ENCODE results near the gene COG6.
A peak's percentile ranks its signal among the peaks of the same experiment; 100 is the strongest.

Gene COG6

DNA sequence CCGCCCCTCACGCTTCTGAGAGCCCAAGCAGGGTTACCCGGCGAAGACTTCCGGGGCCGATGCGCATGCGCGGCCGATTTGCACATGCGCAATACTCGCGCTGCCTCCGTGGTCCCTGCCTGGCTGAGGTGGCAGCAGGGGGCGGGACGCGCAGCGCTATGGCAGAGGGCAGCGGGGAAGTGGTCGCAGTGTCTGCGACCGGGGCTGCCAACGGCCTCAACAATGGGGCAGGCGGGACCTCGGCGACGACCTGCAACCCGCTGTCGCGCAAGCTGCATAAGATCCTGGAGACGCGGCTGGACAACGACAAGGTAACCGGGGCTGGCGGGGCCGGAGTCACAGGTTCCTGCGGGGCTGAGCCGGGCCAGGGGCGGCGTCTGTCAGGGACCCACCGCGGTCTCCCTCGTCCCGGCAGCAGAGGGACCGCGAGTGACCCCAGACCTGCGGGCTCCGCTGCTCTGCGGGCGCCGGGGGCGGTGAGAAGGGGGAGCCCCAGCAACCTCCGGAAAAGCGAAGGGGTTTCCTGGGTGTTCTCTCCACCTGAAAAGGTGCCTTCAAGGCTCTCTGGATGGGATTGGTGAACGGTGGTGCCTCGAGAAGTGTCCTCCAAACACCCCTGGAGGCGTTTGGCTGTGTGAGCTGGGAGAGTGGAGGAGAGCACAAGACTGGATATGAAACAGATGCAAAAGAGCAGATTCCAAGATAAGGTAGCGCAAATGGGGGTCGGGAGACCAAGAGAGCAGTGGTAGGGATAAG, at the start of gene COG6:
Gene COG6 (plus strand): TSS at position 94 of the 756 bp plus-strand sequence. CDS start 65 bp downstream, at position 159.
- peak; percentile 62 for DNase-seq (ENCODE audit: low spot score)

DNA sequence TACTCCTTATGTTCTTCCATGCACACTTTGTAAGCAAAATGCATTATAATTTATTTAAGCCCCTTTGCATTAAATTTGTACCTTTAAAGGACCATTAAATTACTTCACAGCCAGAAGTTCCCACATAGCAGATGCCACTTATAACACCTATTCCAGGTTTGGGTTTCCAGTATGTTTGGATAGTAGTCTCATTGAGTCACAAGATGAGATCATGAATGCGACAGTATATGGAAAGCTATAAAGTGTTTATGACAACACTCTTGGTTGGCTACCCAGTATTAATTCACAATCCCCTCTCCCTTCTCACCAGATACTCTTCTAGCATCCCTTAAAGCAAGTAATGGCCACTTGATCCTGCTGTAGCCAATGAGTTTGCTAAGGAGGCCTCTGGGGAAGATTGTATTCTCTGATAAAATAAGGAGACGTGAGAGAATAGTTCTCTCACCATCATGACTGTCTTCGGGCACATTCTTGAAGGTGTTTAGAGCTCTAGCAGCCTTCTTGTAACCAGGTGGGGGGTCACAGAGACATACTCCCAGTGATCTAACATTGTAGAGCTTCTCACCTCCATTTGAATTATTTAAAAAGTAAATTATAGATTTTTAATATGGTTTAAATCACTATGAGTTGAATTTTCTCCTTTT, 49.7 kb upstream of the COG6 start:
- no peak for DNase-seq (ENCODE audit: low spot score)

GRCh38 chr13:39607876-39608275, 47.6 kb upstream of the COG6 start:
- DNase-seq (ENCODE audit: low spot score) = no peak

GRCh38 chr13:39612023-39612637, 43.3 kb upstream of the COG6 start:
- no peak for DNase-seq (ENCODE audit: low spot score)

GRCh38 chr13:39616087-39616694, 39.3 kb upstream of the COG6 start:
- DNase-seq (ENCODE audit: low spot score) = peak; percentile 44

DNA sequence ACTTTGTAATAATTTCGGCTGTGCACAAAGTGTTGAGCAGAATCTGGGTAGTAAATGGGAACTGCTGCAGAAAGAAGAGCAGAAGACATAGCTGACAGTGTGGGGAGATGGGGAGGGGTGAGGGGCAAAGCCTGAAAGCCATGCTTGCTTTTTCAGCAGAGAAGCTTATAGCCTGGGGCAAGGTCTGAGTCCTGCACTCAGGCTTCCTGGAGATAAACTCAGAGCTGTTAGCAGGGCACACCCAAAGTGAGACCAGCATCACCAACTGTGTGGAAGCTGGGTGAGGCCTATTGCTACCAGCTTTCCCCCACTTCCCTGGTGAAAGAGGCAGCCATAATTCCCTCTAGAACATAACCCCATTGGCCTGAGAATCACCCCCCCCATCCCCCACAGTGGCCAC, 36.9 kb upstream of the COG6 start:
- DNase-seq (ENCODE audit: low spot score) = no peak

DNA sequence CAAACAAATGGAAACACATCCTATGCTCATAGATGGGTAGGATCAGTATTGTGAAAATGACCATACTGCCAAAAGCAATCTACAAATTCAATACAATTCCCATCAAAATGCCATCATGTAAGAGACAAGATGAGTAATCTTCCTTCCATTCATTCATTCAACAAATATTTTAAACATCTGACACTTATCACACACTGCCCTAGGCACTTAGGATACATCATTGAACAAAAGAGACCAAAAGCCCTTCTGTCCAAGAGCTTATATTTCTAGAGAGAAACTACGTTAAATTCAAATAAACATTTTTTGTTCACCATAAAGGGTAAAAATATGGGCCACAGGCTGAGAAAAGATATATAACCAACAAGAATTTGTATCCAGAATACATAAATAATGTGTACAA, 32.0 kb upstream of the COG6 start:
- no peak for DNase-seq (ENCODE audit: low spot score)

- DNase-seq (ENCODE audit: low spot score) = no peak
Observed at GRCh38 chr13:39631307-39631706, 24.2 kb upstream of the COG6 start.

GRCh38 chr13:39632994-39633393, 22.5 kb upstream of the COG6 start:
- no peak for DNase-seq (ENCODE audit: low spot score)

DNA sequence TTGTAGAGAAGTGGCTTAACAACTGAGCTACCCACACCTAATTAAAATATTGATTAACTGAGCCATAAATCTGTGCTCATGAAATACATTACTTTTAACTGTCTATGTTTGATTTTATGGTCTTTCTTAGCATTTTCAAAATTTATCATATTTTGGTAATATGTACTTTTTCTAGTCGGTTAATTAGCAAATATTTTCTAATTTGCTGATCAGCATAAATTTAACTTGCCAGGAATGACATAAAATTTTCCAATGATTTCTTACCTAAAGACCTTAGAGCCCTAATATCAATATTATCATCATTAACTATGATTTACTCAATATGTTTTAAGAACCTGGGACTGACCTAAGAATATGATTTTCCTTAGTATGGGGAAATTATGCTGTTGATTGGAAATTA, 19.9 kb upstream of the COG6 start:
- no peak for DNase-seq (ENCODE audit: low spot score)

GRCh38 chr13:39637890-39638289, 17.6 kb upstream of the COG6 start:
- DNase-seq (ENCODE audit: low spot score) = no peak

GRCh38 chr13:39641645-39642044, 13.8 kb upstream of the COG6 start:
- no peak for DNase-seq (ENCODE audit: low spot score)

GRCh38 chr13:39646122-39646521, 9.3 kb upstream of the COG6 start:
- no peak for DNase-seq (ENCODE audit: low spot score)

- DNase-seq (ENCODE audit: low spot score) = no peak
Observed at GRCh38 chr13:39655041-39655568, 357 bp upstream of the COG6 start.

DNA sequence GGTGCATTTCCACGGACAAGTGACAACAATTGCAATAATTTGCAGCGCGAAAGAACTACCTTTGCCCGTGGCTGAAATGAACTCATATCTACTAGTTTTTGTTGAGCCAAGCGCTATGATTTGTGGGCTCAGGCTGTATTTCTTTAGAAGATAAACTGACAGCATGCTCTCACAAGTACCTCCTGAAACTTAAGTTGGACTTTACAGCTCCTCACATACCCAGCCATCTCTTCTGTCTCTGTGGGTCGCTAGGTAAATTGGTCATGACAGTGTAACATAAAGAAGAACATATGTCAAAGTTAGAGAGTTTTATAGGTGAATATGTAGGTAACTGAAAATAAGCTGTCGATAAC, 839 bp downstream of the COG6 start:
- no peak for DNase-seq (ENCODE audit: low spot score)

GRCh38 chr13:39663508-39663907, 8.0 kb downstream of the COG6 start:
- no peak for DNase-seq (ENCODE audit: low spot score)

GRCh38 chr13:39663958-39664357, 8.5 kb downstream of the COG6 start:
- DNase-seq (ENCODE audit: low spot score) = no peak

DNA sequence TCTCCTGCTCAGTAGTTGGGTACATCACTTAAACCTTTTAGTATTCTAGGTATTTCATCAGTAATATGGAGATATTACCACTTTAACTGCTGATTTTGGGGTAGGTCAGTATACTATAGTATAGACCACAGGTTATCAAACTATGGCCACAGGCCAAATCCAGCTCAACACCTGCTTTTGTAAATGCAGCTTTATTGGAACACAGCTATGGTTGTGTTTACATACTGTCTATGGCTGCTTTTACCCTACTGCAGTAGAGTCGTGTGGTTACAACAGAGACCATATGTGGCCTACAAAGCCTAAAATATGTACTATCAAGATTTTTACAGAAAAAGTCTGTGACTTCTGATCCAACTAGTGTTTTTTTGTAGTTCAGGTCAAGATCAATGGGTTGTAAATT, 10.3 kb downstream of the COG6 start:
- no peak for DNase-seq (ENCODE audit: low spot score)

DNA sequence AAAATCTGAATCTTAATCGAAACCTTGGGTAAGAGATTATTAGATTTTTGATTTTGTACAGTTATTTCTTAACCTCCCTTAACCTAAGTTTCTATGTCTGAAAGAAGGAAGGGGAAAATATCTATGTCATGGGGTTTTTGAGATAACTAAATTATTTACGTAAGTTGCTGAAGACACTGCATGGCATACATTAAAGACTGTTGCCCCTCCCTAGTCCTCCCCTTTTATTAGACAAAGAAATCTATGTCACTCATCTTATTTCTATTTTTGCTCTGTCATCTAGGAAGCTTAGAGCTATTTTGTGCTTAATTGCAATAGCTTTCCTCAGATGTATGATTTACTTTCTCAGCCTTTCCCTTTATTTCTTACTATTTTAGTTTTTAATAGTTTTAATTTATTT, 15.0 kb downstream of the COG6 start:
- no peak for DNase-seq (ENCODE audit: low spot score)

DNA sequence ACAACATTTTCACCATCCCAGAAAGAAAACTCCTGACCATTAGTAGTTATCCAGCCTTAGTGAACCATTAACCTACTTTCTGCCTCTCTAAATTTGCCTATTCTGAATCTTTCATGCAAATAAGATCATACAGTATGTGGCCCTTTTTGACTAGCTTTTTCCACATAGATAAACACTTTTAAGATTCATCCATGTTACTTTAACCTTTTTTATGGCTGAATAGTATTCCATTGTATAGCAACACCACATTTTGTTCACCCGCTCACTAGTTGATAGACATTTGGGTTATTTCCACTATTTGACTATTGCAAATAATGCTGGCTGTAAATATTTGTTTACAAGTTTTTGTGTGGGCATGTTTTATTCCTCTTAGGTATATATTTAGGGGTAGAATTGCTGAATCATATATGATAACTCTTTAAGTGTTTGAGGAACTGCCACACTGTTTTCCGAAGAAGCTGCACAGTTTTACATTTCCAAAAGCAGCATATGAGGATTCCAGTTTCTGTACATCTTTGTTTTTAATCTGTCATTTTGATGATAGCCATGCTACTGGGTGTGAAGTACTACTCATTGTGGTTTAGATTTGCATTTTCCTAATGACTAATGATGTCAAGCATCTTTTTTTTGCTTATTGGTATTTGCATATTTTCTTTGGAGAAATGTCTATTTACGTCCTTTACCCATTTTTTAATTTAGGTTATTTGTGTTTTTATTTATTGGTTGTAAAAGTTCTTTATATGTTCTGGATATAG, 17.1 kb downstream of the COG6 start:
- no peak for DNase-seq (ENCODE audit: low spot score)

- no peak for DNase-seq (ENCODE audit: low spot score)
Observed at GRCh38 chr13:39675904-39676303, 20.4 kb downstream of the COG6 start.

- DNase-seq (ENCODE audit: low spot score) = no peak
Observed at GRCh38 chr13:39676315-39676876, 20.9 kb downstream of the COG6 start.

All from HuH-7.5 (cell line).